GM12878 (cell line): Measurements from ENCODE around the gene NKAIN1. TPM values are rescaled to one million over a fixed set of nuclear protein-coding genes. Genes with fewer than 3 reads are reported as not detected.

Experiments used
- ATAC-seq: fragments of 200-7000 bp; cut with Tn5 transposase; 3 replicates; pipeline ENCODE4 v1.9.1; 2020; ENCODE audit warnings: mild to moderate bottlenecking, moderate library complexity
- BruUV-seq: library from RNA; stranded (reverse); fragments of 400-500 nt; replicated peaks from 2 replicates; lab custom pipeline; 2021; lab: Mats Ljungman, UMichigan
- CTCF ChIA-PET: fragments of 300-600 bp; sonication (Branson Sonifier 250); formaldehyde crosslinking; extraction: SDS; loops from one replicate; lab custom pipeline; 2021; ENCODE audit warnings: inconsistent platforms; lab: Yijun Ruan, JAX
- POLR2A ChIA-PET: fragments of 350-600 bp; formaldehyde crosslinking; extraction: SDS; loops from one replicate; lab custom pipeline; 2021; ENCODE audit warnings: inconsistent platforms; lab: Charles Lee
- RAD21 ChIA-PET: fragments of 300-600 bp; sonication (Branson Sonifier 250); formaldehyde crosslinking; loops from one replicate; lab custom pipeline; 2023; ENCODE audit warnings: antibody characterized with exemption; ENCODE audit not compliant: unreplicated experiment; lab: Charles Lee
- SMC1A ChIA-PET: fragments of 300-600 bp; sonication (Branson Sonifier 250); formaldehyde crosslinking; loops from one replicate; lab custom pipeline; 2023; ENCODE audit not compliant: unreplicated experiment, uncharacterized antibody; lab: Charles Lee
- DNase-seq: peaks from one replicate; pipeline ENCODE4 v3.0.0-alpha.2; 2011; ENCODE audit warnings: low read depth, low spot score
- FAIRE-seq: peaks from 3 replicates; lab custom pipeline; 2011; peaks lifted over from hg19 to GRCh38; lab: Jason Lieb, UNC
- H2AFZ ChIP-seq: 2 replicates; pipeline ENCODE4 v1.6.0; 2011; ENCODE audit warnings: low read depth, low read length, control low read depth; ENCODE audit not compliant: control insufficient read depth
- H3K27ac ChIP-seq: 2 replicates; pipeline ENCODE4 v1.5.1; 2011; ENCODE audit warnings: control low read depth; ENCODE audit not compliant: control insufficient read depth, insufficient read depth
- H3K27me3 ChIP-seq, 2 experiments: replicated peaks in 1 of 2; 2 replicates each; pipeline versions ENCODE4 v1.6.0 to v1.6.1; 2011; ENCODE audit warnings: low read length in 1 of 2; ENCODE audit not compliant: control insufficient read depth in 2 of 2, insufficient read depth in 2 of 2
- H3K36me3 ChIP-seq, 2 experiments: 2 replicates each; pipeline ENCODE4 v1.5.1; 2011; ENCODE audit warnings: low read length in 1 of 2; ENCODE audit not compliant: control insufficient read depth in 2 of 2, insufficient read depth in 2 of 2
- H3K4me1 ChIP-seq: 2 replicates; pipeline ENCODE4 v1.6.1; 2011; ENCODE audit warnings: mild to moderate bottlenecking, low read length, moderate library complexity, mixed read lengths; ENCODE audit not compliant: control insufficient read depth, insufficient read depth
- H3K4me2 ChIP-seq: 2 replicates; pipeline ENCODE4 v1.6.0; 2011; ENCODE audit warnings: control low read depth; ENCODE audit not compliant: control insufficient read depth, insufficient read depth
- H3K4me3 ChIP-seq: fragments of 200-600 bp; sonication (generic); 2 replicates; pipeline ENCODE4 v1.5.1; 2016
- H3K79me2 ChIP-seq: 2 replicates; pipeline ENCODE4 v1.6.0; 2011; ENCODE audit warnings: low read length; ENCODE audit not compliant: control insufficient read depth, insufficient read depth
- H3K9ac ChIP-seq: 2 replicates; pipeline ENCODE4 v1.8.0; 2011; ENCODE audit warnings: low read length, control low read depth, mixed read lengths; ENCODE audit not compliant: control insufficient read depth, insufficient read depth
- H3K9me3 ChIP-seq: replicated peaks from 3 replicates; pipeline ENCODE4 v1.5.1; 2011; ENCODE audit warnings: mild to moderate bottlenecking, low read length; ENCODE audit not compliant: control insufficient read depth, insufficient read depth
- H4K20me1 ChIP-seq: 2 replicates; pipeline ENCODE4 v1.6.0; 2011; ENCODE audit not compliant: control insufficient read depth, insufficient read depth
- GABPA ChIP-seq: IDR thresholded peaks from 2 replicates; pipeline ENCODE4 v1.6.1; 2014; ENCODE audit warnings: antibody characterized with exemption, low read depth, mild to moderate bottlenecking, inconsistent platforms
- HDAC2 ChIP-seq: fragments of 200-600 bp; sonication (generic); IDR thresholded peaks from 2 replicates; pipeline ENCODE4 v1.6.1; 2017
- IRF3 ChIP-seq: fragments of 450-650 bp; IDR thresholded peaks from 2 replicates; pipeline ENCODE4 v1.6.1; 2014; ENCODE audit warnings: mild to moderate bottlenecking
- RBBP5 ChIP-seq: fragments of 200-600 bp; sonication (generic); conservative IDR thresholded peaks from 2 replicates; pipeline ENCODE4 v1.6.1; 2016
- ZNF592 ChIP-seq: fragments of 450-650 bp; IDR thresholded peaks from 2 replicates; pipeline ENCODE4 v1.6.1; 2017; ENCODE audit warnings: mild to moderate bottlenecking, moderate library complexity
- ZSCAN29 ChIP-seq: fragments of 450-650 bp; IDR thresholded peaks from 2 replicates; pipeline ENCODE4 v1.6.1; 2017; ENCODE audit warnings: mild to moderate bottlenecking, moderate library complexity
- ZZZ3 ChIP-seq: IDR thresholded peaks from 2 replicates; pipeline ENCODE4 v1.6.1; 2011; ENCODE audit warnings: low read depth; ENCODE audit not compliant: control insufficient read depth, insufficient read length
- WGBS: methylation state at CpG from one replicate; pipeline ENCODE4 v1.1.6; 2016; ENCODE audit warnings: low lambda C conversion rate; ENCODE audit not compliant: insufficient replicate concordance, insufficient coverage; ENCODE audit errors: missing lambda C conversion rate; 5-methylcytosine and 5-hydroxymethylcytosine counted together
- in situ Hi-C: fragments of 300-500 bp; cut with MboI; formaldehyde crosslinking; loops from 9 replicates; pipeline ENCODE4 v1.14.3; 2018; ENCODE audit warnings: mixed read lengths
- intact Hi-C: fragments of 100-400 bp; cut with micrococcal nuclease; formaldehyde crosslinking; loops from one replicate; pipeline ENCODE4 v1.14.2; 2022; ENCODE audit not compliant: unreplicated experiment
- polyA plus RNA-seq, 11 experiments: library from polyadenylated mRNA; depleted of rRNA in 4 of 11; unstranded in 6 of 11; stranded (reverse) in 5 of 11; fragments of >200 nt; fragmentation: Nextera tagmentation in 4 of 11; fragmentation: Illumina TruSeq in 1 of 11; extraction: Ambion mirVana in 4 of 11; extraction: Trizol in 1 of 11; gene quantifications; 1 replicate in 1 of 11; 2 replicates in 10 of 11; pipeline versions ENCODE4 v1.2.1 to v1.2.3, GENCODE V29; 2011 to 2016; ENCODE audit warnings: inconsistent platforms in 2 of 11, missing spikeins in 2 of 11, low read depth in 1 of 11
- total RNA-seq, 4 experiments: library from RNA; depleted of rRNA in 3 of 4; stranded (reverse); fragments of >200 nt in 3 of 4; fragmentation: Illumina TruSeq in 1 of 4; extraction: Trizol in 1 of 4; gene quantifications; 2 replicates each; pipeline versions ENCODE4 v1.2.1 to v1.2.3, GENCODE V29; 2013 to 2021

NKAIN1 gene
- total and polyA plus RNA-seq, 10 of the 15 experiments (the other 5 are each of a cell fraction or from before 2014, with no cell fraction given) = not detected

GRCh38 chr1:31191281-31191680 lies 48.4 kb downstream of the NKAIN1 start:
- H3K36me3 ChIP-seq = no peaks in the 10 kb centered on the region
- H3K4me1 ChIP-seq = no peaks in the 10 kb centered on the region
- RAD21 ChIA-PET = no interaction called here
- no peaks in the 10 kb centered on the region for H3K79me2 ChIP-seq
- no peak overlapping the region for H3K4me3 ChIP-seq
- in situ Hi-C loops (no loop called here), intact Hi-C loops (no loop called here)
- no peaks in the 10 kb centered on the region for H3K9me3 ChIP-seq
- POLR2A ChIA-PET = interaction anchor here (0.6 to 0.7 kb wide), 4 partner anchors 12 to 413 kb away, joined by 3 to 8 read pairs (median 4); no protein-coding TSS in a partner anchor
- FAIRE-seq = no peak
- H3K27me3 ChIP-seq = no peaks in the 10 kb centered on the region; a peak in 1 of 4 replicates
- SMC1A ChIA-PET = interaction anchor here (0.6 to 1.2 kb wide), 2 partner anchors 231 to 372 kb away, joined by 3 read pairs; no protein-coding TSS in a partner anchor
- H3K9ac ChIP-seq = no peak overlapping the region
- H2AFZ ChIP-seq = no peak overlapping the region
- H3K4me2 ChIP-seq = no peak overlapping the region
- no peak for ATAC-seq
- DNase-seq = no peak
- WGBS = 10% methylated on average over 1 of the region's 1 CpG
- CTCF ChIA-PET = interaction anchor here (0.6 to 2.8 kb wide), 2 partner anchors 230 to 358 kb away, joined by 3 to 8 read pairs; no protein-coding TSS in a partner anchor
- BruUV-seq = no TSS peak
- TF ChIP-seq HDAC2 = no peak
- no peak for TF ChIP-seq ZZZ3
- TF ChIP-seq ZSCAN29 = no peak
- no peak for TF ChIP-seq GABPA
- no peak for TF ChIP-seq ZNF592
- no peak for TF ChIP-seq IRF3
- TF ChIP-seq RBBP5 = no peak
- no peaks in the 10 kb centered on the region for H4K20me1 ChIP-seq
- no peak overlapping the region for H3K27ac ChIP-seq
